ENCODE results near the gene TCF4.

GRCh38 chr18:55269622-55270021, 318.4 kb downstream of the TCF4 start:
- TF ChIP-seq CTCF (IDR thresholded peaks at IDR 0.05) (no peak), POLR2AphosphoS5 (IDR thresholded peaks at IDR 0.05) (no peak), POLR2A (IDR thresholded peaks at IDR 0.05) (no peak), EP300 (IDR thresholded peaks at IDR 0.05; ENCODE audit: low read depth) (no peak)
